Measurements from ENCODE around the gene CD2AP.

GRCh38 chr6:47440719-47441118 is 36.9 kb upstream of the CD2AP start:
- TF ChIP-seq CTCF (IDR thresholded peaks at IDR 0.05; ENCODE audit: insufficient read depth, low read length, poor library complexity, severe bottlenecking) (no peak), EZH2phosphoT487 (conservative IDR thresholded peaks at IDR 0.05; ENCODE audit: low read length) (no peak)
